Femur (tissue), 1 donor: ENCODE data around the gene CEACAM16.
A peak's percentile ranks its signal among the peaks of the same experiment; 100 is the strongest.
"Not testable (repeated sequence)": the region's sequence is repeated elsewhere in the genome, so short reads cannot be mapped to it uniquely, and the experiment has no call there.

Source experiments
- DNase-seq: peaks from one replicate; pipeline ENCODE4 v3.0.0-alpha.2; 2017

Gene CEACAM16, protein sequence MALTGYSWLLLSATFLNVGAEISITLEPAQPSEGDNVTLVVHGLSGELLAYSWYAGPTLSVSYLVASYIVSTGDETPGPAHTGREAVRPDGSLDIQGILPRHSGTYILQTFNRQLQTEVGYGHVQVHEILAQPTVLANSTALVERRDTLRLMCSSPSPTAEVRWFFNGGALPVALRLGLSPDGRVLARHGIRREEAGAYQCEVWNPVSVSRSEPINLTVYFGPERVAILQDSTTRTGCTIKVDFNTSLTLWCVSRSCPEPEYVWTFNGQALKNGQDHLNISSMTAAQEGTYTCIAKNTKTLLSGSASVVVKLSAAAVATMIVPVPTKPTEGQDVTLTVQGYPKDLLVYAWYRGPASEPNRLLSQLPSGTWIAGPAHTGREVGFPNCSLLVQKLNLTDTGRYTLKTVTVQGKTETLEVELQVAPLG

DNA sequence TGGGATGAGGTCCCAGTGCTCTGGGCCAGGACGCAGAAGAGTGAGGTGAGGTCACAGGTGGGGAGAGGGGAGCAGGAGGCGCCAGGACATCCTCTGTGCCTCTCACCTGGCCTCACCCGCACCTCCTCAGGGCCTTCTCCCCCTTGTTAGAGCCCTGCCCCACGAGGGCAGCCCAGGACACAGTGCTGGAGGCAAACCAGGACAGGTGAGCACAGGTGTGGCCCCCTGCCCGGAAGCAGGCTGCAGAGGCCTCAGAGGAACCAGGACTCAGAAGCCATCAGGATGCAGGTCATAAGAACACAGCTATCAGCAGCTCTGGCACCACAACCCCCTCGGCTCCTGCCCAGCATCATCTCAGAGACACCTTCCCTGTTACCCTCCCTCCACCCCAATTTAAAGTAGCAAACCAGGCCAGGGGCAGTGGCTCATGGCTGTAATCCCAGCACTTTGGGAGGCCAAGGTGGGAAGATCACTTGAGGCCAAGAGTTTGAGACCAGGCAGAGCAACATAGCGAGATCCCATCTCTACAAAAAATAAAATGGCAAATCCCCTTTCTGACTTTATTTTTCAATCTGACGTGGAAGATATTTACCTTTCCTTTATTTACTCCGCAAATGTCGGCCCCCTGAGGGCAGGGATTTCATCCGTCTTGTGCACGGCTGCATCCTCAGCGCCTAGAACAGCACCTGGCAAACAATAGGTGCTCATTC is at the start of gene CEACAM16:
CEACAM16 (plus strand) TSS at position 660 of the 710 bp plus-strand sequence. CDS start 2,306 bp downstream, outside the sequence.
- DNase-seq, result no peak

DNA sequence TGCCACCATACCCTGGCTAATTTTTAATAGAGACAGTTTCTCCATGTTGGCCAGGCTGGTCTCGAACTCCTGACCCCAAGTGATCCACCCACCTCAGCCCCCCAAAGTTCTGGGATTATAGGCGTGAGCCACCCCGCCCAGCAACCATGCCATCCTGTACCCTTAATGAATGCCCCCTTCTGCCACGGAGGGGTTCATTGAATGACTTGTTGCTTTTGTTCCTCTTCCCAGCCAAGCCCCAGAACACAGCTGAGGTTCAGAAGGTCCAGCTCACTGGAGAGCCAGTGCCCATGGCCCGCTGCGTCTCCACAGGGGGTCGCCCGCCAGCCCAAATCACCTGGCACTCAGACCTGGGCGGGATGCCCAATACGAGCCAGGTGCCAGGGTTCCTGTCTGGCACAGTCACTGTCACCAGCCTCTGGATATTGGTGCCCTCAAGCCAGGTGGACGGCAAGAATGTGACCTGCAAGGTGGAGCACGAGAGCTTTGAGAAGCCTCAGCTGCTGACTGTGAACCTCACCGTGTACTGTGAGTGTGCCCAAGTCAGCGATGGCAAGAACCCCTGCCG is 49.3 kb upstream of the CEACAM16 start:
- no peak for DNase-seq

DNA sequence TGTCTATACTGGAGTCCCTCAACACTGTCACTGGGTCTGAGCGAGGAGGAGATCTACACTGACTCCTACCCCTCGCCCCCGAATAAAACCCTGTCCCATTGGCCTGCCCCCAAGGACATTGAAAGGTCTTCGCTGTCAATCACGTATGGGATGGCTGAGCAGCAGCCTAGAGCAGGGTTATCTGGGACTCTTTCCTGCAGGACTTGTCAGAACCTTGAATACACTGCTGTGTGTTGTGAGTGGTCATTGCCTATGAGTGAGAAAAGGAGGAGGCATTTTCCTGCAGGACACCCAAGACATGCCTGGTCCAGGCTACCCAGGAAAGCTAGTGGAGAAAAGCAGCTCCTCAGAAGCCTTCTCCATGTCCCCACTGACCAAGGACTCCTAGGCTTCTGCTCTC is 45.6 kb upstream of the CEACAM16 start:
- no peak for DNase-seq

DNA sequence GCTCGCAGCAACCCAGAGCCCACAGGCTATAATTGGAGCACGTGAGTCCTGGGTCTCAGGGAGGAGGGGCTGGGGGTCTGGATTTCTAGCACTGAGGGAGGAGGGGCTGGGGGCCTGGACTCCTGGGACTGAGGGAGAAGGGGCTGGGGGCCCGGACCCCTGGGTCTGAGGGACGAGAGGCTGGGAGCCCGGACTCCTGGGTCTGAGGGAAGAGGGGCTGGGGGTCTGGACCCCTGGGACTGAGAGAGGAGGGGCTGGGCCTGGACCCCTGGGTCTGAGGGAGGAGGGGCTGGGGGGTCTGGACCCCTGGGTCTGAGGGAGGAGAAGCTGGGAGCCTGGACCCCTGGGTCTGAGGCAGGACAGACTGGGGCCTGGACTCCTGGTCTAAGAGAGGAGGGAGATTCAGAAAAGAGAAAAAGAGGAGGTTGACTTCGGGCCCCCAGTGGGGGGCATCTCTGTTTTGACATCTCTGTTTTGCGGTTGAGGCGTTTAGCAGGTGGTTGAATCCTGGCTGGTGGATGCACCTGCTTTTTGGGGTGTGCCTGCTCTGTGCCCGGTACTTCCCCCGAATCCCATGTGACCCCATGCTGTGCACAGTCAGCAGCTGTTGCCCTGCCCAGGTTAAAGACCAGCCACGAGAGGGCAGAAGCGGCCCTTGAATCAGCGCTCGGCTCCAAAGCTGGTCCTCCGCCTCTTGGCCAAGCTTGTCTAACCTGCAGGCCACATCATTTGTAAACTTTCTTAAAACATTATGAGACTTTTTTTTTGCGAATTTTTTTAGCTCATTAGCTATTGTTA is 44.8 kb upstream of the CEACAM16 start:
- DNase-seq, result peak; percentile 76

DNA sequence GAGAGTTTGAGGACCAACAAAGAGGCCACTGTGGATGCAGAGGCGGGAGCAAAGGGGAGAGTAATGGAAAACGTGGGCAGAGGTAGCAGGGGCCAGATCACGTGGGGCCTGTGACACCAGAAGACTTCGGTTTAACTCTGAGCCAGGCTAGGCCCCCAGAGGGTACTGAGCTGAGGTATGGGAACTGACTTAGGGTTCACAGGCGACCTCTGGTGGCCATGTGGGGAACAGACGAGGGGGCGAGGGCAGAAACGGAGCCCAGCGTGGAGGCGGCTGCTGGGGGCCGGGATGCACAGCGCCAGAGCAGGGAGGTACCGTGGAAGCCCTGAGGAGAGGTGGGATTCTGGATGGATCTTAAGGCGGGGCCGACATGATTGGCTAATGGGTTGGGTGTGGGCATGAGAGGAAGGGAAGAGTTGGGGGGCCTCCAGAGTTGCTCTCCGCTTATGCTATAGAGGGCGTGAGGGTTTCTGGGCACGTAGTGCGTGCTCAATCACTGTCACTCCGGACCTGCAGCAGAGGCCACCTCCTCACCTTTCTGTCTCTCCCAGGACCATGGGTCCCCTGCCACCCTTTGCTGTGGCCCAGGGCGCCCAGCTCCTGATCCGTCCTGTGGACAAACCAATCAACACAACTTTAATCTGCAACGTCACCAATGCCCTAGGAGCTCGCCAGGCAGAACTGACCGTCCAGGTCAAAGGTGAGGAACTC is 41.6 kb upstream of the CEACAM16 start:
- peak; percentile 69 for DNase-seq

DNA sequence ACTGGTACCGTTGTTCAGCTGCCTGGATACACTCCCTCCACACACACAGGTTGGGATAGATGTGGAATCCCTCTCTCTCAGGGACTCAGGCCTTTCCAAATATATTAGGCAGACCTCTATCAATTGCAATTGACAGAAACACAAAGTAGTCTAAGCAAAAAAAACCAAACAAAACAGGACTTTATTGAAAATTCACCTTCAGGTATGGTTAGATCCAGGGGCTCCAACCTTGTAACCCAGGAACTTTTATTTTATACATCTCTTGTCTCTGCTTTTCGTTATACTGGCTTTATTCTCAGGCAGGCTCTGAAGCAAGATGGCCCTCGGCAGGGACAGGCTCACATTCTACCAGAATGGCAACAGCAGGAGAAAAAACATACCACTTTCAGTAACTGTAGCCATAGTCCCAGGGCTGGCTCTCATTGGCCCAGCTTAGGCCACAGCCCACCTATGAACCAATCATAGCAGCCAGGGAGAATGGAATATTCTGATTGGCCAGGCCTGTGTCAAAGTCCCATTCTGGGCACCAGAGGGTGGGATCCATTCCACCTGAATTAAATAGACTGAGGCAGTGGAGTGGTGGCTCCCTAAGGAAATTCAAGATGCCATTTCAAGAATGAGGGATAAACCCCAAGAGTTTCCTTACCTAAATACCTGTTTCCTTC is 40.8 kb upstream of the CEACAM16 start:
- no peak for DNase-seq

DNA sequence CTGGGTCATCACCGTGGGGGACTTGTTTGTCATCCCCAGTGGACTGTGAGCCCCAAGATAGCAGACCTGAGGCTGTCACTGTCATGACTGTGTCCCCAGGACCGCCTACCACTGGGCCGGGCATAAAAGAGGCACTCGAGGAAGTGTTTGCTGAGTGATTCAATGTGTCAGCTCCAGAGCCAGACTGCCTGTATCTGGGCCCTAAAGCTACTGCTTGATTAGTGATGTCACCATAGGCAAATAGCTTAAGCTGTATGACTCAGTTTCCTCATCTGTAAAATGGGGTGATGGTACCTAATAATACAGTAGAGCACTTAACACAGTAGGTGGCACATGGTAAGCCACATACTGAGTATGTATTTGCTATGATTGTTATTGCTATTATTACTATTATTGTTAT is 38.9 kb upstream of the CEACAM16 start:
- no peak for DNase-seq

DNA sequence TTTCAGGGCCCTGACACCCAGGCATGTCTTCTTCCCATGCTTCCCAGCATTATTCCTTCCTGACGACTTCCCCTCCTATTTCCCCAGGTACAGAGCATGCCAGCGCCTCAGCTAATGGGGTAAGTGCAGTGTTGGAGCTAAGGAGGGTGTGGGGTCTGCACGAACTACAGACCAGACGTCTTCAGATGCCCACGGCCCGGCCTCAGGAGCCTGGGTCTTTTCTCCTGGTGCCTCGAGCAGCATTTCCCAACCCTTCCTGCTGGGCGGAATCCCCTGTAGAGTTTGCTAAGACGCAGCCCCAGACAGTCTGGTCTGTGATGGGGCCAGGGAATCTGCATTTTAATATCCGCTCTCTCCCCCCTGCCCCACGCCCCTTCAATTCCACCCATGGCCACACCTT is 37.7 kb upstream of the CEACAM16 start:
- DNase-seq, result no peak

DNA sequence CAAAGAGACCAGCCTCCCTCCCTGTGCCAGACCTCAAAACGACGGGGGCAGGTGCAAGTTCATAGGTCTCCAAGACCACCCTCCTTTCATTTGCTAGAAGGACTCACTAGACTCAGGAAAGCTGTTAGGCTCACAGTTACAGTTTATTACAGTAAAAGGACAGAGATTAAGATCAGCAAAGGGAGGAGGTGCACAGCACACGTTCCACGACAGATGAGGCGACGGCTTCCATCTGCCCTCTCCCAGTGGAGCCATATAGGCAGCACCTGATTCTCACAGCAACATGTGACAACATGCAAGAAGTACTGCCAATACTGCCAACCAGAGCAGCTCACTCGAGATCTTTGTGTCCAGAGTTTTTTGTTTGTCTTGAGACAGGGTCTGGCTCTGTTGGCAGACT is 37.0 kb upstream of the CEACAM16 start:
- no peak for DNase-seq

DNA sequence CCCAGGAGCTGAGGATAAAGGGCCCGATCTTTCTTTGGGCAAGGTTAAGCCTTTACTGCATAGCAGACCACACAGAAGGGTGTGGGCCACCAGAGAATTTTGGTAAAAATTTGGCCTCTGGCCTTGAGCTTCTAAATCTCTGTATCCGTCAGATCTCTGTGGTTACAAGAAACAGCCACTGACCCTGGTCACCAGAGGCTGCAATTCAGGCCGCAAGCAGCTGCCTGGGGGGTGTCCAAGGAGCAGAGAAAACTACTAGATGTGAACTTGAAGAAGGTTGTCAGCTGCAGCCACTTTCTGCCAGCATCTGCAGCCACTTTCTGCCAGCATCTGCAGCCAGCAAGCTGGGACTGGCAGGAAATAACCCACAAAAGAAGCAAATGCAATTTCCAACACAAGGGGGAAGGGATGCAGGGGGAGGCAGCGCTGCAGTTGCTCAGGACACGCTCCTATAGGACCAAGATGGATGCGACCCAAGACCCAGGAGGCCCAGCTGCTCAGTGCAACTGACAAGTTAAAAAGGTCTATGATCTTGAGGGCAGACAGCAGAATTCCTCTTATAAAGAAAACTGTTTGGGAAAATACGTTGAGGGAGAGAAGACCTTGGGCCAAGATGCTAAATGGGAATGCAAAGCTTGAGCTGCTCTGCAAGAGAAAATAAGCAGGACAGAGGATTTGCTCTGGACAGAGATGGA is 36.1 kb upstream of the CEACAM16 start:
- DNase-seq, result peak; percentile 73

DNA sequence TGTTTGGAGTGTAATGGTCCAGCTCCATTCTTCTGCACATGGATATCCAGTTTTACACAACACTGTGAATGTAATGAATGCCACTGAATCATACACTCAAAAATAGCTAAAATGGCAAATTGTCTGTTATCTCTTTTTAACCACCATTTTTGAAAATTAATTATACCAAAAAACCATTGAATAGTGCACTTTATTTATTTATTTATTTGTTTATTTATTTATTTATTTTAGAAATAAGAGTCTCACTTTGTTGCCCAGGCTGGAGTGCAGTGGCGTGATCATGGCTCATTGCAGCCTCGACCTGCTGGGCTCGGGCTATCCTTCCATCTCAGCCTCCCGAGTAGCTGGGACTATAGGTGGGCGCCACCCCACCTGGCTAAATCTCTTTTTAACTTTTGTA is 35.0 kb upstream of the CEACAM16 start:
- no peak for DNase-seq

DNA sequence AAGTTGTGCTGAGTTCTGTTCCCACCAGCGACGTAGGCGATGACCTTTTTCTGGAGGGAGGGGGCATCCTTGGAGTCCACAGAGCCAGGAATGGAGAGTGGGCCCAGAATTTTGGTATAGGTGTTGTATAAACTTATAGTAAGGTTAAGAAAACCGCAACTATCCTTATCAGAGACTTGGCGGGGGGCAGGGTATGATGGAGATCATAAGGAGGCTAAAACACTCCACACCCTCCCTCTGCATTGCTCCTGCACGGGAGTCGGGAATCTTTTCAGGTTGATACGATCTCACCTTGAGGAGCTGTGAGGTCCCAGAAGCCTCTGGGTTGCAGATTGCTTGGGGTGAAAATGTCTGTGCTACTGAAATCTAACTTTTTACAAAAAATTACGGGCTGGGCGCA is 34.0 kb upstream of the CEACAM16 start:
- no peak for DNase-seq

DNA sequence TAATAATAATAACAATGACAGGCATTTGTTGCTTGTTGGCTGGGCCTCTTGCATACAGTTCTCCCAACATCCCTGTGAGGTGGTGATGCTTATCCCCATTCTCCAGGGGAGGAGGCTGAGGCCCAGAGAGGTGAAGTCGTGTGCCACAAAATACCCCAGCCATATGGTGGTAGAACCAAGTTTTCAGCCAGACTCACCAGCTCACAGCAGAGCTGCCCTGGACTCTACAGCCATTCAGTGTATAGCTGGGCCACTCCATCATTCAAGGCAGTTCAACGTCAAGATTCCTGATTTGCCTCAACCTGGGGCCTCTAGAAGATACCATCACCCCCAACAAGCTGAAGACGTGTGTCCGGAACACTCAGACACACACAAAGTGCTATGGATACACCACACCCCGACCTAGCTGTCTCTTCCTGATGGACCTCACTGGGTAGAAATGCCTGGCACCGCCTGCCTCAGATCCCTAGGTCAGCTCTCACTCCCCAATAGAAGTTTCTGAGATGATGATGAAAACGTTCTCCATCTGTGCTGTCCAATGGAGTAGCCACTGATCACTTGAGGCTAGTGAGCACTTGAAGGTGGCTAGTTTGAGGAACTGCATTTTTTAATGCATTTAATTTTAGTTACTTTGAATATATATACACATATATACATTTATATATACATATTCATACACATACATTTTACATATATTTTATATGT is 31.9 kb upstream of the CEACAM16 start:
- no peak for DNase-seq

DNA sequence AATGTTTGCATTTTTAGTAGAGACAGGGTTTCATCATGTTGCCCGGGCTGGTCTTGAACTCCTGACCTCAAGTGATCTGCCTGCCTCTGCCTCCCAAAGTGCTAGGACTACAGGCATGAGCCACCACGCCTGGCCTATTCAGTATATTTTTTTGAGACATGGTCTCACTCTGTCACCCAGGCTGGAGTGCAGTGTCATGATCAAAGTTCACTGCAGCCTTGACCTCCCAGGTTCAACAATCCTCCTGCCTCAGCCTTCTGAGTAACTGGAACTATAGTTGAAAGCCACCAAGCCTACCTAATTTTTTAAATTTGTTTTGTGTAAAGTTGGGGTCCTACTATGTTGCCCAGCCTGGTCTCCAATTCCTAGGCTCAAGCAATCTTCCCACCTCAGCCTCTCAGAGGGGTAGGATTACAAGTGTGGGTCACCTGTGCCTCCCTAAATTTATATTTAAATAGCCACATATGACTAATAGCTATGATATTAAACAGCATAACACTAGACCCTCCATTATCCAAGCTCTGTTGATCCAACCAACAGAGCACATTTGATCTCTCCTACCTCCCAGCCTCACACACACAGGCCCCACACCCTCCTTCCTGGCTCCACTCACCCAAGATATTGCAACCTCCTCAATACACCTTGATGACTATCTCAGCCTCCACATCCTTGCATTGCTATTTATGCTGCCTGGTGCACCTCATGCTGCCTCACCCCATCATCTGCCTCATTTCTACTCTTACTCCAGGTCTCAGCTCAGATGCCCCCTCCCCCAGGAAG is 29.8 kb upstream of the CEACAM16 start:
- DNase-seq, result no peak

DNA sequence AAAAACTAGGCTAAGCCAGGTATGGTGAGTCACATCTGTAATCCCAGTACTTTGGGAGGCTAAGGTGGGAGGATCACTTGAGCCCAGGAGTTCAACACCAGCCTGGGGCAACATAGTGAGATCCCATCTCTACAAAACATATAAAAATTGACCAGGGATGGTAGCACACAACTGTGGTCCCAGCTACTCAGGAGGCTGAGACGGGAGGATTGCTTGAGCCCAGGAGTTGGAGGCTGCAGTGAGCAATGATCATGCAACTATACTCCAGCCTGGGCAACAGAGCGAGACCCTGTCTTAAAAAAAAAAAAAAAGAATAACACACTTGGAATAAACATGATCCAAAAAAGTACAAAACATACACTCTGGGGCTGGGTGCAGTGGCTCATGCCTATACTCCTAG is 28.9 kb upstream of the CEACAM16 start:
- DNase-seq, result not testable (repeated sequence)

DNA sequence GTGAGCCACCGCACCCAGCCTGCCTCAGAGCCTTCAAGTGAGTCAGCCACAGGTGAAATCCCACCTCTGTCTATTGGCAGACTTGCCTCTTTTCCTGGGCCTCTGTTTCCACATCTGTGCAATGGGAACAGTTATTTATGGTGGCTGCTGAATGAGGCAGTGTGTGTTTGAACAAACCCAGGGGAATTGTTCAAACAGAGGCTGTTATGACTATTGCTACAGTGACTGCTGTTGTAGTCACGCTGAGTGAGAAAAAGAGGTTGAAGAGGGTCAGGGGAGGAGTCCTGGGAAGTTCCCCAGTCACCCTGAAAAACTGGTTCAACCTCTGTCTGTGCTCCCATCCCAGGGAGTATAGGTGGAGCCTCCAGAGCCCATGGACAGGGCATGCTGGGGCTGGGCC is 27.6 kb upstream of the CEACAM16 start, which contains the start of gene CEACAM19:
CEACAM19 (plus strand) TSS at position 83 of the 400 bp plus-strand sequence. CDS start 450 bp downstream, outside the sequence.
- no peak for DNase-seq

DNA sequence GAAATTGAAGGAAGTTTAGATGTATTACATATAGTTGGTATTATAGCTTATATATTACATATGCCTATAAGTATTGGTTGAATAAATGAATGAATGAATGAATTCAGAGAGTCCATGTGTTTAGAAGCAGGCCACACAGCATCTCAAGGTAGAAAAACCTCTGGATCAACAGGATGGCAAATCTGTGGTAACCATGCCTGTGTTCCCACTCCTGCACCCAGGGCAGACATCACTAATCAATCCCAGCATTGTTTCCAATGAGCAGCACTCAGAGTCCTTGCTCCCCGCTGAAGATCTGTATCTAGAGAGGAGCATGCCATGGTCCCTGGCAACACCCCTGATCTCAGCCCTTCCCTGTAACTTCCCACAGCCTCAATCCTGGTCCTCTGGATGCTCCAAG is 26.7 kb upstream of the CEACAM16 start:
- DNase-seq, result no peak

DNA sequence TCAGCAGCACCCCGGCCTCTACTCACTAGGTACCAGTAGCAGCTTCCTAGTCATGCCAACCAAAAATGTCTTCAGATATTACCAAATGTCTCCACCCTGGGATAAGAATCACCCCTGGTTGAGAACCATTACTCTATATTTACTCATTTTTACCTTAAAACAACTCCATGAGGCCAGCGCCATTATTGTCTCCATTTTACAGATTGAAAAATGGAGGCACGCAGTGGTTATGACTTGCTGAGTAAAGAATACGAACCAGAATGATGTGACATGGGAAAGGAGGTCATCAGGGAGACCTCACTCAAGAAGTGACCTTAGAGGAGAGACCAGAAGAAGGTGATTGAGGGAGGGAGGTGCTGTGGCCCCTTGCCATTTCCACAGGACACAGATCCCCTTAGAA is 25.4 kb upstream of the CEACAM16 start:
- DNase-seq, result no peak

DNA sequence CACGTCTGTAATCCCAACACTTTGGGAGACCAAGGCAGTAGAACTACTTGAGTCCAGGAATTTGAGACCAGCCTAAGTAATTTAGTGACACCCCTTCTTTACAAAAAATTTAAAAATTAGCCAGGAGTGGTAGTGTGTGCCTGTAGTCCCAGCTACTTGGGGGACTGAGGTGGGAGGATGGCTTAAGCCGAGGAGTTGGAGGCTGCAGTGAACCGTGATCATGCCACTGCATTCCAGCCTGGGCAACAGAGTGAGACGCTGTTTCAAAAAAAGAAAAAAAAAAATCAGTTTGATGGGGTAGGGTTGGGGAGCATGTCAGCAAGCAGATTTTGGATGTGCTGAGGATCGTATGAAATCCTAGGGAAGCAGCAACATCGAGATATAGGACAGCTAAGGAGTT is 23.4 kb upstream of the CEACAM16 start:
- no peak for DNase-seq
